Activated CD8-positive, alpha-beta memory T cell treated with anti-CD3 and anti-CD28 coated beads, Interleukin-2, amount 50 U/mL, for 24 hours (primary cell): ENCODE measurements around the gene KIAA1755.
"Not testable (repeated sequence)": the region's sequence is repeated elsewhere in the genome, so short reads cannot be mapped to it uniquely, and the experiment has no call there.

Experiments used
- DNase-seq: peaks from one replicate; pipeline ENCODE4 v3.0.0-alpha.2; 2020; ENCODE audit errors: extremely low read depth

Gene KIAA1755

DNA sequence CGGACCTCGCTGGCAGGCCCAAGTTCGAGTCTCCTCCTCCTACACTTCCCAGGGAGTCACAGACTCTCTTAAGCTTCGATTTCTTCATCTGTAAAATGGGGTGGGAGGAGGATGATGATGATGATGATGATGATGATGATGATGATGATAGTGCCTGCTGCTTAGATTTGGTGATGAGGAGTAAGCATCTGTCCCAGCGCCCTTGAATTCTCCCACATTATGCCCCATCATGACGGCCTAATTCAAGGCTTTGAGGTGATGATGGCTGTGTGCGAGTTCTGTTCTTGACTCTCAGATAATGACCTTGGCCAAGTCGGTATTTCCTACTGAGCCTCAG lies 487 bp upstream of the KIAA1755 start:
- DNase-seq = no peak

DNA sequence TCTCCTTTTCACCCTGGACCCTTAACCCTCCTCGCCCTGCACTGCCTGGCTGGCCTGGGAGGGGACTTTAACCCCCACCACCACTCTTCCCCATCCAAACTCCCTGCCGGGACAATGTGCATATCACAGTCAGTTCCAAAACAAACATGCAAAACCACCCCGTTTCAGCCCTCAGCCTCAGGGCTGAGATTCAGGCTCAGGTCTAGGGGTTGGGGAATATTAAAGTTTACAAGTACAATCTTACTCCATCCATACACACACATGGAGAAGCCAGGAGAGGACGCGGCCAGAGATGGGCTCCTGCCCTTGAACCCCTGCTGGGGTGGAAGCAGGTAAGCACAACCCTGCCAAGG lies 534 bp downstream of the KIAA1755 start:
- no peak for DNase-seq

DNA sequence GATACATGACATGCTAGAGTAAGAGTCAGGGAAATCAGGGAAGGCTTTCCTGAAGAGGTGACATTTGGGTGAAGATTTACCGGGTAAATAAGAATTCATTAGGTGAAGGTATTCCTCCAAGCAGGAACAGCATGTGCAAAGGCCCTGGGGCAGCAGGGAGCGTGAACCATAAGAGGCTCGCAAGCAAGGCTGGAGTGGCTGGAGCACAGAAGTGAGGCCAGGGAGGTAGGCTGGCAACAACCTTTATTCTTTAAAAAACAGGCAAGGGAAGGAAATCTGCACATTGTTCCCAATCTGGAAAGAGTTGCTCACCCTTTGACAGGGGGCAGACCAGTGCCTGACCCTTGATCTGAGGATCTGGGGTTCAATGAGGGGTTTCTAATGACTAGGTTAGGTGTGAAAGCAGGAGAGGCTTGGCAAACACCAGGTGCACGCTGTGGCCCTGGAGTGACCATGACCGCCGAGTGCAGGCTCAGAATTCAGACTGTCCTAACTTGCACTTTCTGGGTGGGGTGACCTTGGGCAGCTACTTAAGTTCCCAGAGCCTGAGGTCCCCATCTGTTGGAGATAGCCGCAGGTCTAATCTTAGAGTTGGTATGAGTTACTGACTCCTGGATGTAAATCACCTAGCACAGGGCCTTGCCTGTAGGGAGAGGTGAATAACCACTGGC lies 1.9 kb downstream of the KIAA1755 start:
- DNase-seq = no peak

DNA sequence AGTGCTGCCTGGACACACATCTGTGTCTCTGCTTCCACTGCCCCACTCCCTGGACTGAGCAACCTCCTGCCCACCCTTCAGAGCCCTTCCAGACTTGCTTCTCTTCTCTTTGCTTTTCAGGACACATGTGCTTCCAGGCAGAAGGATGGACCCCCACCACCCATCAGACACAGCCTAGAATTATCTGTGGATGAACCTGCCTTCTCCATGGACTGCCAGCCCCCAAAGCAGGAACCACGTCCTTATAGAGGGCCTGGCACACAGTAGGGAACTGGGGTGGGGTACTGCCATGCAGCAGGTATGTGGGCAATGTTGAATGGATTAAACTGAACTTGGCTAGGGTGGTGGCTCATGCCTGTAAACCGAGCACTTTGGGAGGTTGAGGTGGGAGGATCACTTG lies 3.6 kb downstream of the KIAA1755 start:
- DNase-seq = no peak

DNA sequence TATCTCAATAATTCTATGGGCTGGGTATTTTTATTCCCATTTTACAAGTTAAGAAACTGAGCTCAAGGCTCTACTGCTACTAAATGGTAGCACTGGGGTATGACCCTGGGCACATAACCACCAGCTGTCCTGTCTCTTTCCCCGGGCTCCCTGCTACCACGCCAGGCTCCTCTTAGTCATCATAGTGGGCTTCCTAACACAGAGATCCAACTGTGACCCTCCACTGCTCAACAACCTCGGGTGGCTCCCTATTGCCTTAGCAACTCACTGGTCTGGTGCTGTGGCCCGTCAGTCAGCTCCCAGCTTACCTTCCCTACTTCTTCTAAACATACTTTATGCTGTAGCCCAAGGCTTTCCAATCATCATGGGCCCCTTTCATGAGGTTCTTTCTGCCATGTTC lies 4.5 kb downstream of the KIAA1755 start:
- no peak for DNase-seq

DNA sequence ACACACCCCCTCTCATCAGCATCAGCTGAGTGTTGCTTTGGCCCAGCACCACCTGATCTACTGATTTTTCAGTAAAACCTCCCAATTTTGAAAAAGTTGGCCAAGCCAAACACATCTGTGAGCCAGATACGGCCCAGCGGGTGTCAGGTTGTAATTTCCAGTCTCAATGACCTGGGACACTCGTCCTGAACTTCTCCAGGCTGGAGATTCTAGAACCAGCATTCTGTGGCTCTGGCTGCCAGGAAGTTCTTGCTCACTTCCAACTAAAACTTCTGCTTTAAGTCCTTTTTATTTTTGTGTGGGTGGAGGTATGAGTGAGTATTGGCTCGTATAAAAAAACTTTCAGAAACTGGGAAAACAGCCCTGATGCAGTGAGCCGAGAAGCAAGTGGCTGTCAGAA lies 5.1 kb downstream of the KIAA1755 start:
- no peak for DNase-seq

DNA sequence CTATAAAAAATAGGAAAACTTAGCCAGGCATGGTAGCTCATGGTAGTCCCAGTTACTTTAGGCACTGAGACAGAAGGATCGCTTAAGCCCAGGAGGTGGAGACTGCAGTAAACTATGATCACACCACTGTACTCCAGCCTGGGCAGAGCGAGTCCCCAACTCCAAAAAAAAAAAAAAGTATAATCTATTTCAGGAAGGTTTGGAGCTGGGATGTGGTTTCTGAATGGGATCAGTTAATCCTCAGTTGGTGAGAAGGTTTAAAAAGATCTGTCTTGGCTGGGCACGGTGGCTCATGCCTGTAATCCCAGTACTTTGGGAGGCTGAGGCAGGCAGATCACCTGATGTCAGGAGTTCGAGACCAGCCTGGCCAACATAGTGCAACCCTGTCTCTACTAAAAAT lies 5.9 kb downstream of the KIAA1755 start:
- not testable (repeated sequence) for DNase-seq

DNA sequence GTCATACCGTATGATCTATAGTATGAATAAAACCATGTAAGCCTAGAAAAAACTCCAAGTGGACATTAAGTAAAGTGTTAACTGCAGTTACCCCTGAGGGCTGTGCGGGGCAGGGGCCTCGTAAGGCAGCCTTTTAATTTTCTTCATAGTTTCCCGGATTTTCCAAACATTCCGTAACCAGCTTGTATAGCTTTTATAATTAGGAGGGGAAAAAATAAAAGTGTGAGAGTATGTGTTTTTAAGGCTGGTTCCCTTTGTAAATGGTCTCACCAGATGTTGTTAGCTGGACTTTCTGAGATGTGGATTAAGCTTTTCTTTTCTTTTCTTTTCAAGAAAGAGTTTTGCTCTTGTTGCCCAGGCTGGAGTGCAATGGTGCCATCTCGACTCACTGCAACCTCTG lies 7.0 kb downstream of the KIAA1755 start:
- no peak for DNase-seq

DNA sequence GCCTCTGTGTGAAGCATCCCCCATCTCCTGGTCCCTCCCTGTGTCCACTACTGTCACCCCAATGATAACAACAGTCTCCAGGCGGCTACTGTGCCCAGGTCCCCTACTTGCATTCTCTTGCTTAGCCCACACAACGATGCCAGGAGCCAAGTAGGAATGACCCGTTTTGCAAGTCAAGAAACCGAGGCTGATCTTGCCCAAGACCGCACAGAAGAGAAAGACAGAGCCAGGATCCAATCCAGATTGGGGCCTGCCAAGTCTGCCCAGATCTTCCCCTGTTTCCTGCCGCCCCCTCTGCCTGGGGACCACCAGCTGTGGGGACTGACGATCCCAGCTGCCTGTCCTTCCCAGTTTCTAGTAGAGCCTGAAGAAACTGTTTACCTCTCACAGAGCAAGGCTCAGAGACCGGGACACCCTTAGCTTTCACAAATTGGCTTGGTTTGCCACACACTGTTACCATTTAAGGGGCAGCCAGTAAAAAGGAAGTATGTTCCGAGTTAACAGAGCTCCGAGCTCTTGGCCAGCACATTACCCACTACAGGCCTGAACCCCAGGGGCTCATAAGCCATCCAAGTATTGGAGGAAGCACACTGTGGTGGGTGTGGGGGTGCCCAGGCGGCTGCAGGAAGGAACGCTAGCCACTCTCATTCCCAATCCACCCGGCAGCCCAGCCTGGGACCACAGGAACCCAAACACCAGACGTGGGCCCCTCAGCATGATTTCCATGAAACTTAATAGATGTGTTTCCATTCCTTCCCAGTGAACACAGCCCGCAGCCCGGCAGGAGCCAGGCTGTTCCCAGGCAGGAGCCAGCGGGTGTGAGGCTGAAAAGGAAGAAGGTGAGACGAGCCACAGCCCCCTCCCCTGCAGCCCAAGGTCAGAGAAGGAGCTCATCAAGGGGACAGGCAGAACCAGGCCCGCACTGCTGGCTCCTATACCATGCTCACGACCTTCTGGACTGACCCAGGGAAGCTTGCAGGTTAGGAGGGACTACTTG lies 7.9 kb downstream of the KIAA1755 start:
- no peak for DNase-seq

DNA sequence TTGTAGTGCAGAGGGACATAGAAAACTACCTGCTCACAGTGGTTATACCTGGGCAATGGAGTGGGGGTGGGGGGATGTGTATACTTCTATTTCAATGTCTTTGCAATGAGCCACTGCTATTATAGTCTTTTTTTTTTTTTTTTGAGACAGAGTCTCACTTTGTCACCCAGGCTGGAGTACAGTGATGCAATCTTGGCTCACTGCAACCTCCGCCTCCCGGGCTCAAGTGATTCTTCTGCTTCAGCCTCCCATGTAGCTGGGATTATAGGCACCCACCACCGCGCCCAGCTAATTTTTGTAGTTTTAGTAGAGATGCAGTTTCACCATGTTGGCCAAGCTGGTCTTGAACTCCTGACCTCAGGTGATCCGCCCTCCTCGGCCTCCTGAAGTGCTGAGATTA lies 9.1 kb downstream of the KIAA1755 start:
- DNase-seq = not testable (repeated sequence)

DNA sequence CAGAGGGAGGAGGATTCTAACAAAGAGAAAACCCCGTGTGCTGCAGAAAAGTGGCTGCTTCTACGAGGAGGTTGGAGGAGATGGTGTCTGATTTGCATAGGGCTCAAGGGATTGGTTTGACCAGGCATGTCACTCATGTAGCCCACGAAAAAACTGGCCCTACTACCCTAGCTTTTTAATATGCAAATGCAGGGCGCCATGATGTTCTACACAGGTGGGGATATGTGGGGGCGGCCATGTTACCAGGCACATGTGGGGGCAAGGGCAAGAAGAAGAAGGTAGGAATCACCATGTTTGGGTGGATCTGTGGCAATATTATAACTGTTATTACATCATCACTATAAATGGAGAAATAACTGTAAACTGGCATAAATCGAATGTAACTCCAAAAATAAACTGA lies 9.9 kb downstream of the KIAA1755 start:
- no peak for DNase-seq

DNA sequence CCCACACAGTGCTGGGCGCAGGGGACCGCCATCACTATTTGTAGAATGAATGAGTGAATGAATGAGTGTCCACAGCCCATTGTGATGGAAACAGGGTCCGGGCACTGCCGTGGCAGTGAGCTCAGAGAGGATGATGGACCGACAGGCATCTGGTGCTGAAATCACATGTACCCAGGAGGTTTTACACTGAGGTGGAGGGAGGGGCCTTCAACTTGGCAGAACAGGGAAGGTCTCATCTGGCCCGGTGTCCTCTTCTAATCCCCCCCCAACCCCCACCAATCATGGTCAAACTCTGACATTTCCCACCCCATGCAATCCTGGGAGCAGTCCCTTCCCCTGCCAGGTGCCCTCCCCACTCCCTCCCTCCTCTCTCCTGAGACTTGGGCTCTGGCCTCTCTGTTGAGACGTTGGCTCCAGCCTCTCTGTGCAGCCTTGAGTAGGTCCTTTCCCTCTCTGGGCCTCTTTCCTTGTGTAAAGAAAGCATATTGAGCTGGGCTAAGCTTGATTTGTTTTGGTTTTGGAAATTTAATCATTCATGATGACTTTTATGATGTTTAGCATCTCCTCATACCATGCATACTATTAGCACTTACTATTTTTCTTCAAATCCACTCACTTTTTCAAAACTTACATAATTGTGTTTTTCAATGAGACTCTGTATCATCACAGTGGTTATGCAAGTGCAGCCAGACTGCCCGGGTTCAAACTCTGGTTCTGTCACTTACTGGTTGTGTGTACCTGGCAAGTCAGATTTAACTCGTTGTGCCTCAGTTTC lies 10.8 kb downstream of the KIAA1755 start:
- no peak for DNase-seq

DNA sequence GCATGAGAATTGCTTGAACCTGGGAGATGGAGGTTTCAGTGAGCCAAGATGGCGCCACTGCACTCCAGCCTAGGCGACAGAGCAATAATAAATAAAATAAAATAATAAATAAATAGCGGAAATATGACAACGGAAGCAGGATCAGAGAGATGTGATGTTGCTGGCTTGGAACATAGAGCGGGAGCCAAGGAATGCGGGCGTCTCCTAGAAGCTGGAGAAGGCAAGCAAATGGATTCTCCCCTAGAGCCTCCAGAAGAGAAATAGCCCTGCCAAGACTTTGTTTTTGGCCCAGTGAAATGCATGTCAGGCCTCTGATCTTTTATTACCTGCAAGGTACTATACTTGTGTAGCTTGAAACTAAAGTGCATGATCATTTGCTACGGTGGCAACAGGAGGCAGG lies 12.4 kb downstream of the KIAA1755 start:
- no peak for DNase-seq

DNA sequence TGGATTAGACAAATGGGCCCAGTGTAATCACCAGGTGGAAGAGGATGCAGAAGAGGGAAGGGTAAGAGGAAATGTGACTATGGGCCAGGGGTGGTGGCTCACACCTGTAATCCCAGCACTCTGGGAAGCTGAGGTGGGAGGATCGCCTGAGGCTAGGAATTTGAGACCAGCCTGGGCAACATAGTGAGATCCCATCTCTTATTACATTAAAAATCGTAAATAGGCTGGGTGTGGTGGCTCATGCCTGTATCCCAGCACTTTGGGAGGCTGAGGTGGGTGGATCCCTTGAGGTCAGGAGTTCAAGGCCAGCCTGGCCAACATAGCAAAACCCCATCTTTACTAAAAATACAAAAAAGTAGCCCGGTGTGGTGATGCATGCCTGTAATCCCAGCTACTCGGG lies 12.8 kb downstream of the KIAA1755 start:
- DNase-seq = not testable (repeated sequence)

DNA sequence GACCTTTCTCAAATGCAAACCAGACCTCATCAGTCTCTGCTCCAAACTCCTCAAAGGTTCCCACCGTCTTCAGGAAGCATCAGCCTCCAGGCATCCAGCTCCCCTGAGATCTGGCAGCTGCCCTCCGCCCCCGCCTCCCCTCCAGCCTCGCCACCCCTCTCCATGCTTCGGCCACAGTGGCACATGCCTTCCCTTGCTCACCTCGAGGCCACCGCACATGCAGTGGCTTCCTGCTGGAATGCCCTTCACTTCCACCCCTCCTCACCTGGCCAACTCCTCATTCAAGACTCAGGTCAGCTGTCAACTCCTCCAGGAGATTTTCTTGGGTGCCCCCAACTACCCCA lies 13.4 kb downstream of the KIAA1755 start:
- no peak for DNase-seq

DNA sequence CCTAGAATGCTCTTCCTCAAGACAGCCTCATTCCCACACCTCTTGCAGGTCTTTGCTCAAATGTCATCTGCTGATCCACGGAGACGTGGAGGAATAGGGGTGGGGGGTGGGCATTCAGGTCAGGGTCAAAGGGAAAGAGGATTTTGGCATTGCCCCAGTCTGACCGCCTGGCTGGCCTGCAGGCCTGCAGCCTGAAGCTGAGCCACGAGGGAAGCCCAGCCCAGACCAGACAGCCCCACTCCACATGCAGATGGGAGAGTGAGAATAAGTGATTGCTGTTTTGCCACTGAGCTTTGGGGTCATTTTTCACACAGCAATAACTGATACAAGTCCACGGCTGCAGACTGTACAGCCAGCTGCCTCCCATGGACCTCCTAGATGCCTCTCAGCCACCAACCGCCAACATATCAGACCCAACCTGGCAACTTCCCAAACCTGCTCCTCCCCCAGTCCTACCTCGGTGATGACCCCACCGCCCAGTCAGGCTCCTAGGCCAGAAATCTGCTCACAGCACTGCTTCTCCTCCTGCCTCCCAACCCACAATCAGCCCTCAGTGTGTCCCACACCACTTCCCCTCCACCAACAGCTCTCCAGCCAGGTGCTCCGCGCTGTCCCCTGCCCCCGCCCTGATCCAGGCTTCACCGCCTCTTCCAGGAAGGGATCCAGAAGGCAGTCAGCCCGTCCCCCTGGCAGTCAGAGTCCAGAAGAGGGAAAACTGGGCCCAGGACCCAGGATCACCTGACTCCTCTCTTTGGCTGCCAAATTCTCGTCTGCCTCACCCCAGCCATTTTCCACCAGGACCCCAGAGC lies 14.0 kb downstream of the KIAA1755 start:
- no peak for DNase-seq

DNA sequence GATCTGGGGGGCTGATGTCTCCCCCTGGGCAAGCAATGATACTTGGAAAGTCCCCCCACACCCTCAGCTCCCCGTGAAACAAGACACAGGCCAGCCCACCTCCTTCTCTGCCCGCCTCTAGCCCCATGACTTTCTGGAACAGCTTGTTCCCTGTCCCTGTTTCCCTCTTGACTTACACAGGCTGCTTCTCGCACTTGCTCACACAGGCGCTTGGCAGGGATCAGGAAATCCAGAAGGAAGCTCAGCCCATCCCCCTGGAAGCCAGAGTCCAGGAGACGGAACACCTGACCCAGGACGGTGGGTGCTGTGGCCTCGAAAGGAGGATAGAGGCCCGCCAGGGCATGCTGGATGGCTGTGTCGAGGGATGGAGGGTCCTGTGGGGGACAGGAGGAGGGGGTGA lies 14.8 kb downstream of the KIAA1755 start:
- DNase-seq = no peak

DNA sequence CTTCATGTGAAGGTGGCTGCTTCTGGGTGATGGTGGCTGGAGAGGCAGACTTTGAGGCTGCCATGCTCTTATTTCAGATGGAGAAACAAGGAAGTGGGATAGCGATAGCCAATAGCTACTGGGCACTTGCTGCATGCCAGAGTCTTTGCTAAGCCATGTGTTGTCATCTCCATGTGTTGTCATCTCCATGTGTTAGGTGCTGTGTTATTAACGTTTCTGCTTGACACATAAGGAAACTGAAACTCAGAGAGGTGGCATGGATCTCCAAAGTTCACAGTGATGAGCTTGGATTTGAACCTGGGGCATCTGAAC lies 16.9 kb downstream of the KIAA1755 start:
- DNase-seq = no peak

DNA sequence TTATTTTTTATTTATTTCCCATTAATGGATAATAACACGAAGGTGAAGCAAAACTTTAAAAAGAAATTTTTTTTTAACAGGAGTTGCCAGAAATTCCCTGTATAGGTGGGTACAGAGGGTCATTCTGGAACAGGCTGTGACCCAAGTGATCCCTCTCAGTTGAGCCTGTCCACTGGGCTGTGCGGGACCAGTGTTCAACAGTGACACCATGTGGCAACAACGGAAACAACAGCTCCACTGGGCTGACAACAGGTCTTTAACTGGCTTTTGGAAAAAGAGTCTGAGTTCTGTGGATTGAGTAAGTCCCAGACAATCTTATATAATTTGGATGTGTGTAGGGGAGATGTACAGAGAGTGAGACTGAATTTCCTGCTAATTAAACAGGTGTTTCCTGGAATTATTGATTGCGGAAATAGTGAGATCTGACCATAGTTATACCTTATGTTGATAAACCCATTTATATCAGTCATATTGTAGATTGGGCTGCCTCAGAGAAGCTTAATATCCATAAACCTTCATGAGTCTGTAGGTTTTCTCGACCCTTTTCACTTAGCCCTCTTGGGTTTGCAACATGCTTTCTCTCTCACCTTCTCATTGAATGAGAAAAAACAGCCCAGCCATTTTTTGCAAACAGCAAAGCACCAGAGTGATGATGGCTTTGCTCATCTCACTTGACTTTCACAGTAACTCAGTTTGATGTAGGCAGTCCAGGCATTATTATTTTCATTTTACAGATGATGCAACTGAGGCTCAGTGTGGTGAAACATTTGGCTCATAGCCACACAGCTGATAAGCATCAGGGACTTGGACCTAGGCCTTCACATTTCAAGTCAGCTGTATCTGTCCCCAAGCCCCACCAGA lies 17.5 kb downstream of the KIAA1755 start:
- no peak for DNase-seq

DNA sequence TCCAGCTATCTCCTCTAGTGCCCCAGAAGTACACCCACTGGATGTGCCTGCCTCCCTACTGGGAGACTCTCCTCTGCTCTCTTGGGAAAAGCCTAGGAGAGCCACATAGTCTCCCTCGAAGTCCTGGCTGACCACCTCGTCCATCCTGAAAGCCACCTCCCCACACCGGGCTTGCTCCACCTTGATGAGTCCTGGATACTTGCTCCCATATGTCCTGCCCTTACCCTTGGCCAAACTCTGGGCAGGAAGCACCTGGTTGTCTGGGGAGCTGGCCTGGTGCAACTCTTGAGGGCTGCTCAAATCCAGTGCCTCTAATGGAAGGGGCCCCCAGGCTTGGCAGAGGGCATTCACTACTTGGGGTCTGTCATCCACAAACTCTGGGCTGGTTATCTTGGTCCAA lies 19.3 kb downstream of the KIAA1755 start:
- DNase-seq = no peak

DNA sequence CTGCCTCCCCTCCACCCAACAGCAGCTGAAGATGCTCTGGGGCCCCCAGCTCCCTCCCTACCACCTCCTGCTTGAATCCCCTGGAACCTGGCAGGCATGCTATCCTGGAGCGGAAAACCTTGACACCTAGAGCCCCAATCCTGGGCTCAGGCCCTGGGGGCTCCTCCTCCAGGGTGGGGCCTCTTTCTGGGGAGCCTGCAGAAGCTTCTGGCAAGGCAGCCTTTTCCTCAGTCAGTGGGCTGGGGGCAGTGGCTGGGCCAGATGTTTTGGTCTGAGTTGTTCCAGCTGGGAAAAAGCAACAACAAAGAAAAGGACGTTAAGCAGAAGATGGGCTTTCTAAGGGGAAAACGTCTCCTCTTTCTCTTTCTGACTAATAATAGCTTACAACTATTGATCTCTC lies 21.1 kb downstream of the KIAA1755 start:
- no peak for DNase-seq
